GM18499 (cell line): ENCODE results near the gene TBC1D2B.

ENCODE experiments used
- ATAC-seq: cut with Tn5 transposase; IDR thresholded peaks from one replicate; pipeline ENCODE4 v1.9.1; 2021; ENCODE audit warnings: moderate number of reproducible peaks; ENCODE audit not compliant: insufficient read depth, unreplicated experiment

The TBC1D2B gene

DNA sequence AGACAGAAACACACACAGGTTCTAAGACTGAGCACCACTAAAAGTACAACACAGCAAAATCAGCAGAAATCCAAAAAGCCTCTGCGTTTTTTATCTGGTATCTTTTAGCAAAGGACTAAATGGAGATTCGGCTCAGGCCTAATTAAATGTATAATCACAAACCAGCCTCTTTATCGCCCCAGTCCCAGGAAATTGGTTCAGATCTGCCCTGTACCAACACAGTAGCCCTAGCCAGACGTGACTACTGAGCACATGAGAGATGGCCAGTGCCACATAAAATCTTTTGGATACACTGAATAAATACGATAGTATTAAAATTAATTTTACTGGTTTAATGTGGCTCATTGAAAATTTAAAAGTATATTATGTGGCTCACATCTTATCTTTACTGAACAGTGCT is 19.7 kb downstream of the TBC1D2B start:
- no peak for ATAC-seq

DNA sequence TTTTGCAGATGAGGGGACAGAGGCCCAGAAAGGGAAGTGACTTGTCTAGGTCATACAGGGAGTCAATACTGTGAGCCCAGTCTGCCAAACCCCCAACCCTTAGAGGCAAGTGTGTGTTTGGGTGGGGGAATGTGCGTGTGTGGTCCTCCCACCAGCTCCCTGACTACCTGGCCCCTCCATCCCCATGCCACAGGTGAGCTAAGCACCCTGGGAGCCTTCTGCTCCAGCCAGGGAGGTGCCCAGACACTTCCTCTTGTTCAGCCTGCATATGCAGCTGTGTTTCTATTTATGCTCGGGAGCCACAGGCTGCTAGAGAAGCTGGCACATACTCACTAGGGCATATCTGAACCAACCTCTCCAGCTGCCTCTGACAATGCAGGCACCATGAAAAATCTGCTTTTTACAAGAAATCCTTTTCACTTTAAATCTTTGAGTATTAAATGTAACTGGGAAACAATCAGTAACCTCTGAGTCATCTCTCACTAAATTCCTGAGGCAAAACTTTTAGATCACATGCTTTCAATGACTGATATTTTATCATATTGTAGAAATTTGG is 20.7 kb downstream of the TBC1D2B start:
- ATAC-seq, result no peak

DNA sequence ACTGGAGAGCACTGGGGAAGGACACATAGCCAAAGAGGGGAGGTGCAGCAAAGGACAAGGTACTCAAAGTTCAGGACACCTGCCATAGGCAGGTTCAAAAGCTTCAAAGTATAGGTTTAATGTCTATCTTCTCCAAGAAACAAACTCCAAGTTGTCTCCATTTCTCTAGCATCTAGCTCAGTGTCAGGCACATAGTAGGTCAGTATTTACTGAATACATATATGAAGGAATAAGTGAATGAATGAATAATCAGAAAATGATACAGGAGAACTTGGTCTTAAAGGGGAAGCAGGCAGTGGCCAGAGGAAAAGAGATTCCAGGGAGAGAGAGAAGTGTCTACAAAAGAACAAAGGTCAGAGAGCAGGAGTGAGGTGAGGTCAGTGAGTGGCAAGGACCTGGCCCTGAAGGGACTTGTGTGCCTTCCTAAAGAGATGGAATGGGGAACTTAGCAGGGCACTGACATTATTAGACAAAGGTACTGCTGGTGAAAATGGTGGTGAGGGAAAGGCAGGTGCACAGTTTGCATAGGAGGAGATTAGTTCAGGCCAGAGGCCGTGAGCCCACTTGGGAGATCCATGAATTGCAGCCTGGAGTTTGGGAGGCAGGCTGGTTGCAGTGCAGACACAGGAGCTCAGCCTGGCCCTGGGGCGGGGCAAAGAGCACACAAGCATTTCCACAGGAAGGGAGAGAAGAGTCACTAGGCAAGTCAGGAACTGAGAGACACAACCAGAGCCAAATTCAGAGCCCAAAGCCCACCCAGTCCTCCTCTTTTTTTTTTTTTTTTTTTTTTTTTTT is 21.4 kb downstream of the TBC1D2B start:
- ATAC-seq, result no peak

DNA sequence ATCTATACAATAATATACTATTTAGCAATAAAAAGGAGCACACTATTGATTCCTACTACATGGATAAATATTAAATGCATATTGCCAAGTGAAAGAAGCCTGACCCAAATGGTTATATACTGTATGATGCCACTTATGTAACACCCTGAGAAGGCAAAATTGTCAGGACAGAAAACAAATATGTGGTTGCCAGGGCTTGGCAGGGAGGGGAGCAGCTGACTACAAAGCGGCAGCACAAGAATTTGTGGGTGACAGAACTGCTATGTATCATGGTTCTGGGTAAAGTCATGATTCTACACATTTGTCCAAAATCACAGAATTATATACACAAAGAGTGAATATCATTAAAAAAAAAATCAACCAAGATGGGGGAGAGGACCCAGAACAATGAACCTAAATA is 22.5 kb downstream of the TBC1D2B start:
- no peak for ATAC-seq

DNA sequence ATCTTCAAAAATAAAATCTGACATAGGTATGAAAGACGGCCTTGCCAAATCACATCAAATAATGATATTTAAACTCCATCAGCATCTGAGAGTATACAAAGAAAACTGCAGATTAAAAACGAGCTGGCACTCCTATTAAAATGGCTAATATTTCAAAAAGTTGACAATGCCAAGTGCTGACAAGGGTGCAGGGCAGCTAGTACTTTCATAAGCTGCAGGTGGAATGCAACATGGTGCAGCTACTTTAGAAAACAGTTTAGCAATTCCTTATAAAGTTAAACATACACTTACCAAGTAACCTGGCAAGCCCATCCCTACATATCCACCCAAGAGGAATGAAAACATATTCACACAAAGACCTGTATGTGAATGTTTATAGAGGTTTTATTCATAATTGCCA is 23.0 kb downstream of the TBC1D2B start:
- no peak for ATAC-seq

DNA sequence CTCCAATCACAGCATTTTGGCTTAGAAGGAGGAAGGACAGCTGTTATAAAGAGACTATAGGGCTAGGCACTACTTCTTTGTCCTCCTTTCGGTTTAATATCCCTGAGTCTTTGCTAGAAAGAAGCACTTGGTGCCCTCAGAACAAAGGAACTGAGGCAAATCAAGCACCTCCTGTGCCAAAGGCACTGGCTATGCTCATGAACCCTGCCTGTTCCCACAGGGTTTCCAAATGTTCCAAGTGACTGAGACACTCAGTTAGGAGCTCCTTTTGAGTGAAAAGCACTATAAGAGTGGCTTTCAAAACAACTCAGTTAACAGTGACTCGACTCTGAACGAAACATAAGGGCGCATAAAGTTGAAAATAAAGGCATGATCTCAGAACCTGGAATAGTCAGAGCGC is 25.0 kb downstream of the TBC1D2B start:
- ATAC-seq, result no peak

DNA sequence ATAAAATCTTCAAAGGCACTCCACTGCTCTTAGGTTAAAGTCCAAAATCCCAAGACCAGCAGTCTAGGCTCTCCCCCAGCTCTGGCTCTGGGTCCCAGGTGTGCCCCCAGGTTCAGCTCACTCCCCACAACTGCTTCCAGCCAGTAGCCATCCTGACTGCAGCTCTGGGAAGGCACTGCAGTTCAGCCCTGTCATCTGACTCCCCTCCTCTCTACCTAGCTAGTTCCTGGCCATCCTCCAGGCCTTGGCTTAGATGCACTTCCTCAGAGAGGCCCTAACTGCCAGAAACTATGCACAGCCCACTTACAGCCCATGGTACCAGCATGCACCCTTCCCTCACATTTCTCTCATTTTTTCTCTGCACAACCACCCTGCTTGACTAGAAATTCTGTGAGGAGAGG is 25.5 kb downstream of the TBC1D2B start:
- no peak for ATAC-seq

DNA sequence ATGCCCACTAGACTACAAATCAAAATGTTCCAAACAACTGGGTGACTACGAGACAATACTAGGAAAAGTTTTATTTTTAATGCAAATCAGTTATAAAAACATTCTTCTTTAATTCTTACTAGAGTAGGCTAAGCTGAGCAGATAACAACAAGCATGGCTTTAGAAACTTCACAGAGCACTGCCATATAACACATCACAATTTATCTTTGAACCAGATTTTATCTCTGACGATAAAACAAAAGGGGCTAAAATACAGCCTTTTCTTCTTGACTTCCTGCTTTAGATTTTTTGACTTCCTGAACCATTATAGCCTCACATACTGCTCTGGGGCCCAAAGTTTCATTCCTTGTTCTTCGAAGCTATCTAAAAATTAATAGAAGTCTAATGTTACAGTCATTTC is 25.9 kb downstream of the TBC1D2B start:
- no peak for ATAC-seq

DNA sequence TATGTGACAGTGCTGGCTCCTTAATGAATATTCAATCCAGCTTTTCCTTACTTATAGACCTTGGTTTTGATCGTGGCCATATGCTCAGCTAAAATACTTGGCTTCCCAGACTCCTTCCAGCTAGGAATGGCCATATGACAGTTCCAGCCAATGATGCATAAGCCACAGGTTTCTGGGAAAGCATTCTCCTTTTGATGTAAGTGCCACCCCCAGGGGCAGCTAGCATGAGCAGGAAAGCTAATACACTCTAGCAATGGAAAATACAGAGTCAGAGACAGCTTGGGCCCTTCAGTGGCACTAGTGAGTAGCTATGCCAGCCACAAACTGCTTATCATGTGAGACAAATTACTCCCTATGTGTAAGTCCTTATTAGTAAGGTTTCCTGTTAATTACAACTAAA is 26.7 kb downstream of the TBC1D2B start:
- ATAC-seq, result no peak

DNA sequence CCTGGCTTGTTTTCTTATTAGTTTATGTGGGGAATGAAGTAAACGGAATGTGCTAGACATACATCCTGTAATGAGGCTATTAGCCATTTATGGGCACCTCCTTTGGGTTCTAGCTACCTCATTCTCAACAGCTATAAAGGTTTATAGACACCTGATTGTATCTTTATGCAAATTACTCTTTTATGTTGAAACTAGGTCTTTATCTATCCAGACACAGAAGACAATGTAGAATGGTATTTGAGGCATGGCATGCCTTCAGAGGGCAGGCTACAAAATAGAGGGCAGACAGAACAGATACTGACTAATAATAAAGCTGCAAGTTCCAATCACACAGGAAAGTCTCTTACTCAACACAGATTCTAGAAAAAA is 27.1 kb downstream of the TBC1D2B start:
- ATAC-seq, result no peak

DNA sequence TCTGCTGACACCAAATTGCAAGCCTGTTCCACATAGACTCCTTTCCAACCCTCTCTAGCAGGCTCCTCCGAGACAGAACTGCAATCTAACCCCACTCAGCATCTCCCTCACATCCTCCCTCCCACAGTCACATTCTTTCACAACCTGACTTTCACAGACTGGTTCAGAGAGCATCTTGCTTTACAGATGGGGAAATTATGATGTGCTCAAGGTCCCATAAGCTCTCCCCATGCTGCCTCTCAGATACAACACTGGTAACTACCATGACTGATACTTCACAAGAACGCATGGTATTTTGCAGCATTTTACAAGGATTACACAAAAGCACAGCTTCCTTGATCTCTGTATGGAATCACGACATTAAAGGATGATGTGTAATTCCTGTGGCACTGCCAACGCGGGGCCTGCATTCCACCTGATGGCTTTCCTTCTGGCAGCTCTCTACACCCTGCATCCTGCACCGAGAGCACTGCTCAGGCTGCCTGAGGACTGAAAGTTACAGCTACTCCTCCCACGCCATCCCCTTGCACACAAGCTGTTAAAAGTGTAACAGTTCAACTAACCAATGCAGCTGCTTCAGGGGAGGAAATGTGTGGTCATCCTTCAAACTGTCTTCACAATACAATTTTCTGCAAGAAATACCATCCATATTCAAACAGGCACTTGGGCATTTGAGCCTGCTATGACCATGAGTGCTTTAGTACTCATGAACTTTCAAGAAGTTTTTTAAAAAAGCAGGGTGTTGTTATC is 27.6 kb downstream of the TBC1D2B start:
- ATAC-seq, result no peak

DNA sequence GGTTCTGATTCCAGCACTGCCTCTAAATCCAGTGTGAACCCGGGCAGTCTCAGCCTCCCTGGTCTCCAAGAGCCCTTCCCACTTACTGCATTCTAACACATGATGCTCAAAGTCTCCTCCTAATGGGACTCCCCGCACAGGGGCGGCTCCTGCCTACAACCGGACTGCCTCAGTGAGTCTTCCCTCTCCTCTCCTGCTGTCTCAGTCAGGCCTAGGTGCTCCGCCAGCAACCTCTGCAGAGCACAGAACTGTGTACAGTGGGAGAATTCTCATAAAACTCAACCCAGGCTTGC is 28.9 kb downstream of the TBC1D2B start:
- no peak for ATAC-seq

DNA sequence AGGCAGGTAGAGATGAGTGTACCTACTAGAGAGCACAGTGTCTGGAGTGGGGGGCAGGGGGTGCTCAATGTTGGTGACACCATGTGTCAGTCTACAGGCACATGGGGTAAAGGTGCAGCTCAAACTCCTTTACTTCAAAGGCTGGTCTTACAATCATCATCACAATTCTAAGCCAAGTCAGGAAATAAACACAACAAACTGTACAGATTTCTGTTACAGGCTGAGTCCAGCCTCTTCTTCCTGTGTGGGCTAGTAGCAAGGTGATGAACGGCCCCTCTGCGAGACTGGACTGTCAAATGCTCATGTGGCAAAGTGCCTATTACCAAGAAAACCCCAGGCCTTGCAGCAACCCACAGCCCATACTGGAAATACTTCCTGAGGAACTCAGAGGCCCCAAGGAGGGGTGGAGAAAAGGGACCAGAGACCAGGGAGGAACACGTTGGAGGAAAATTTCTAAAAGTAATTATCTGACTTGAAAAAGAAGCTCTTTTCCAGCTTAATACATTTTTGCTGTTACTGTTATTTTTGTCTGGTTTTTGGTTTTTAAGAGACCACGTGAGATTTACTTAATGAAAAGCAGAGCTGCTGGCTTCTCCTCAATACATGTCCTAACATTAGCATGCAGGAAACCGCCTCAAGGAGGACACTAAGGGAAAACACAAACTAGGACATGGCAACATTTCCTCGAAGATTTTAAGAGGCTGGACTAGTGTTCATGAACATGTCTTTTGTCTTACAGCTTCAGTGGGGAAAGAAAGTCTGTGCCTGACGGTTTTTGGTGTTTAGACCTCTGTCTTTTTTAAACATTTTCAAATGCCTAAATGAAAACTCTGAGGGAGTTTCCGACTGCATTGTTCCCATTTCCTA is 29.5 kb downstream of the TBC1D2B start:
- ATAC-seq, result no peak

DNA sequence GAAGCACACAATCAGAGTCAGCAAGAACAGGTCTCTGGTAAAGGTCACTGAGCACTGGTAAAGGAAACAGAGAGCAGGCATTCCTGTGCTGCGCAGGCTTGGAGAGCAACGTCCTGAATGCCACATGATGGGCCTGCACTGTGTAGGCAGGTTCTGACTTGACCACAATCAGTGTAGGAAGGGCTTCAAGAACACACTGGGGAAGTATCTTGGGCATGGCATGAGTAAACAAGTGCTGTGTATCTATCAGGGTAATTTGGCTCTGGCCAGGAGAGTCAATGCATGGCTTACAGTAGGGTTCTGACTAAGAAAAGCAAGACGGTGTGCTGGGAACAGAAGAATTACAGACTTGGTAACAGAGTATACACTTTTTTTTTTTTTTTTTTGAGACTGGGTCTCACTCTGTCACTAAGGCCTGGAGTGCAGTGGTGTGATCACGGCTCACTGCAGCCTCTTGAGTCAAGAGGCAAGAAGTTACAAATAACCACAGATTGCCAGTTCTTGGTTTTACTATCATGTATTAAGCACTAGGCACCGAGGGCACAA is 30.6 kb downstream of the TBC1D2B start:
- ATAC-seq, result no peak

DNA sequence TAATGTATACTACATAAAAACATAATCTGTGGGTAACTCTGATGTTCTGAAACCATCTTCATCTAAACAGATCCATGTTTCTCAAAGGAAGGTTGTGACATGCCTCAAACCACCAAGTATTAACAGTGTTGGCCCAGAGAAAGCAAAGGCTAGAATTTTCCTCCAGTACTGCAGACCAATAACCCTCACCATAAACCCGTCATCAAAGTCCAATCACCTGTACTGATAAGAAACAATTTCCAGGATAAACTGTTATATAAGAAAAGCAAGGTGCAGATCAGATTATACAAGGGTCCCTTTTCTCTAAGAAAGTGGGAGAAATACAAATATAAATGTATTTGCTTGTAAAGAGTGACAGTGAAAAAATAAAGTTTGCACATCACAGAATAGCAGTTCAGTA is 32.3 kb downstream of the TBC1D2B start:
- no peak for ATAC-seq

DNA sequence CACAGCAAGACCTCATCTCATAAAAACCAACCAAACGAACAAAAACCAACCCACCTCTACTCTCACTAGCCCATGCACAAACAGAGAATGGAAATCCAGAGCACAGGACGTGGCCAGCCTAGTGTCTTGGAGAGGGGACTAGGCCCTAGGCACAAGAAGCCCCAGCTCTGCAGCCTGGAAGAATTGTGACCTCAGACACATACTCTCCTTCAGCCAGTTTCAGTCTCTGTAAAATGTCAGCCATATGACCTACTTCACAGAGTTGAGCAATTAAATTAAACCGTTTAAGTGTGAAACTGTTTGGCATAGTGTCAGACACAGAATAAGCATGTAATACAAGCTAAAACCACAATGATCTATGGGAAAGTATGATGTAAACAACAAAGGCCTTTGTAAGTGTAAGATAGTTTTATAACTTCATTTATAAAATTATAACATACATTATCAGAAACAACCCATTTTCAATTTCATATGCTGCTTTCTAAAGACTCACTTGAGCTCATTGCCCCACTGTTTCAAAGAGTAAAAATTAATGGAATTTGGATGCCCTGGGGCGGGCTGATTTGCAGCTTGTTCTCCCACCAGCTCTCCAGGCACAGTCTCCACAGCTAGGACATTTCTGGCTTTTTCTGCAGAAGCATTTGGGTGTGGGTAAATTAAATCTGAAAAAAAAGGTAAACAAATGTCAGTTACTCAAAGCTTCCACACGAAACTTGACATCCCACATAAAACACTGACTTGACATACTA is 32.9 kb downstream of the TBC1D2B start:
- no peak for ATAC-seq

DNA sequence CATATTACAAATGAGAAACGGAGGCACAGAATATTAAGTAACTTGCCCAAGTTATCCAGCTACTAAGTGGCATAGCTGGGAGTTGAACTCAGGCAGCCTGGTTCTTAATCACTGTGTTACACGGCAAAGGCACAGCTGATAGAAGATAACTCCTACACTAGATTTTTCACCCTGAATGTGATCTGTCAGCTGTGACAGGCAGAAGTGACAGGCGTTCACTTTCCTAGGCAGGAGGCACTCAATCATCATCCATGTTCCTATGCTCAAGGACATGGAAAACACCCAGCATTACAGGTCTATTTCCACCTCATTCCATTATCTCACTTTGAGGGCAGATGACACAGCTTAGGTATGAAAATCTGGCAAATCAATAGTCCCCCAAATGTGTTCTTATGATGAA is 35.6 kb downstream of the TBC1D2B start:
- no peak for ATAC-seq

DNA sequence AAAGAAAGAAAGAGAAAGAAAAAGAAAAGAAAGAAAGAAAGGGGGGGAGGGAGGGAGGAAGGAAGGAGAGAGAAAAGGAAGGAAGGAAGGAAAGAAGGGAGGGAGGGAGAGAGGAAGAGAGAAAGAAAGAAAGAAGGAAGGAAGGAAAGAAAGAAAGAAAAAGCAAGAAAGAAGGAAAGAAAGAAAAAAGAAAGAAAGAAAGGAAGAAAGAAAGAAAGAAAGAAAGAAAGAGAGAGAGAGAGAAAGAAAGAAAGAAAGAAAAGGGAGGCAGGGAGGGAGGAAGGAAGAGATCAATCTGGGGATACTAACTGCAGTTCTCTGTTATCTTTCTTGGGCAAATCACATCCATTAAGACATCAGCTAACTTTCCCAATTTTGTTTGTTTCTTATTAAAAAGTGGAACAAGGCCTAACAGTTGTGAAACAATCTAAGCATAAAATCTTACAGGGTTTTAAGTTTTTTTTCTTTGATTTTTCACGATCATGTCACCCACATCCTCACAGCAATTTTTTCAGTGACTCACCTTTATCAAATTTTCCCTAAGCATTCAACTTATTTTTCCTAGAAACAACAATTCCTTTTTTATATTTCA is 36.8 kb downstream of the TBC1D2B start:
- ATAC-seq, result no peak

DNA sequence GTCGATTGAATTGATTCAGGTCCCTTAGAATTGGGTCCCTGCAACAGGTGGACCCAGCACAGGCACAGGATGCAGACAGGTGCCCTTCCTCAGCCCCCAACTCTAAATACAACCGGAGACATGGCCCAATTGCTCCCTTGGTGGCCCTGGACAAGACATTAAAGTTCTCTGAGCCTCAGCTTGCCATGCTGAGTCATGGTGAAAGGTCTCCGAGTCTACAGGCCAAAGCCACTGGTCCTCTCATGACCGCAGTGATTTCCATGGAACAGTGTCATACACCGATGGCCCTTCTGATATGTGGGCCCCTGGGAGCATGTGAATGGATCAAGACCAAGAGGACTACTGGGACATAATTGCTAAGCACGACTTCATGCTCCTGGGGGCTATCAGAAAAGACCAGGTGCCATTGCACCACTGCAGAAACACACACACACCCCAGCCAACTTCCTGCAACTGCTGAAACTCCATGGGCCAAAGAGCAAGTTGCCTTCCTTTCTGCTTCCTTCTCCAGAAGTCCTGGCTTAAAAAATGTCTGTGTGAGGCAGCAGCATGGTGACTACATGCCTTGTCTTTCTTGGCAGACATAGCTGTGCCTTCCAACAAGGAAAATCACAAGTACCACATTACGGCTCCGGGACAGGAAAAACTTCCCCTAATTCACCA is 38.8 kb downstream of the TBC1D2B start:
- no peak for ATAC-seq
